ENCODE data around the gene FSTL5.

GRCh38 chr4:161345741-161346140, 818.1 kb downstream of the FSTL5 start:
- TF ChIP-seq ZNF274 (IDR thresholded peaks at IDR 0.05; ENCODE audit: low read depth, low read length) (no peak), SUZ12 (IDR thresholded peaks at IDR 0.05; ENCODE audit: extremely low read depth, insufficient read depth, insufficient read length) (no peak)
